Panc1 (cell line): Measurements from ENCODE around the gene MFGE8.

Experiments
- CTCF ChIP-seq: fragments of 450-650 bp; IDR thresholded peaks from 2 replicates; pipeline ENCODE4 v1.5.1; 2017; ENCODE audit warnings: mild to moderate bottlenecking
- POLR2AphosphoS5 ChIP-seq: IDR thresholded peaks from 2 replicates; pipeline ENCODE4 v1.6.1; 2012; ENCODE audit warnings: mild to moderate bottlenecking, low read depth, low read length, moderate library complexity
- REST ChIP-seq, 2 experiments: IDR thresholded peaks; 2 replicates each; pipeline ENCODE4 v1.6.1; 2011 to 2012; ENCODE audit warnings: low read depth in 2 of 2, control low read depth in 1 of 2, low read length in 1 of 2, mild to moderate bottlenecking in 1 of 2, moderate library complexity in 1 of 2; ENCODE audit not compliant: insufficient read depth in 1 of 2
- SIN3A ChIP-seq: IDR thresholded peaks from 2 replicates; pipeline ENCODE4 v1.6.1; 2012; ENCODE audit warnings: low read depth, mild to moderate bottlenecking, low read length, moderate library complexity, borderline replicate concordance; ENCODE audit not compliant: insufficient read depth

GRCh38 chr15:88896333-88897033 lies 16.7 kb downstream of the MFGE8 start:
- no peak for TF ChIP-seq REST (IDR thresholded peaks at IDR 0.05; ENCODE audit: insufficient read depth in 1 of 2, low read depth in 2 of 2, low read length in 1 of 2)
- TF ChIP-seq CTCF: no peak
- no peak; the same call in 1 of the 2 replicates for TF ChIP-seq POLR2AphosphoS5
- TF ChIP-seq SIN3A: no peak
